NK-92 treated with Interleukin-12 subunit alpha and Interleukin-12 subunit beta, amount 100 ng/mL, for 24 hours (cell line): Measurements from ENCODE around the gene NCKAP5.

Source experiments
- DNase-seq: peaks from one replicate; lab custom pipeline; 2025; lab: John Stamatoyannopoulos, UW

NCKAP5 gene

DNA sequence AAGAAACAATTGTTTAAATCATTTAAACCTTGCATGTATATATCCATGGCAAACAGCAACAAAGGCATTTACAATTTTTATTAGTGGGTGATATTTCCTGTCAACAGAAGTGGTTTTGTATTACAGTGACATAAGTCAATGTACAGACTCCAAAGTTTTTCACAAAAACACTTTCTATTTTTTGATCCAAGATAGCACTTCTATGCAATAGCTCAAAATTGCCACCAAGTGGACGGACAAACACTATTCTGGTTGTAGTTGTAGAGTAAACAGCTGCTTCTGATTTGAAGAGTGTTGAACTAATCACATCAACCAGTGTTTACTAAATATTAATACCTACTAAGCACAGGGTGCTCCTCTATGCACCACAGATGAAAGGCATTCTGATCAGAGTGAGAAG, 421.4 kb downstream of the NCKAP5 start:
- DNase-seq, result no peak

DNA sequence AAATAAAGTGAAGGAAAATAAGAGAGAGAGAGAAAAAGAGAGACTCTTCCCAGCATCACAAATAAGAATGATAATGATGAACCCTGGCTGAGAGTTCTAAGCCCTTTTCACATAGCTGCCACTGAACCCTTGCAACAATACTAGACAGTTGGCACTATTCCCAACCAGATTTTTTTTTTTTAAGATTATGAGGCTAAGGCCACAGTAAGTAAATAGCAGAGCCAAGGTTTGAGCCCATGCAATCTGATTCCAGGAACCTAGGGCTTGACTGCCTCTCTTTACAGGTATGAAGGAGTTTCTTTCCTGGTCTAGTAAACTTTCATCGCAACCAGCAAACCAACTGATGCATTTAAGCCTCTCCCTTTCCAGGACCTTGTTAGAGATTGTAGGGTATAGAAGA, 424.6 kb downstream of the NCKAP5 start:
- no peak for DNase-seq

- DNase-seq, result no peak
Observed at GRCh38 chr2:133142087-133142486, 426.2 kb downstream of the NCKAP5 start.

DNA sequence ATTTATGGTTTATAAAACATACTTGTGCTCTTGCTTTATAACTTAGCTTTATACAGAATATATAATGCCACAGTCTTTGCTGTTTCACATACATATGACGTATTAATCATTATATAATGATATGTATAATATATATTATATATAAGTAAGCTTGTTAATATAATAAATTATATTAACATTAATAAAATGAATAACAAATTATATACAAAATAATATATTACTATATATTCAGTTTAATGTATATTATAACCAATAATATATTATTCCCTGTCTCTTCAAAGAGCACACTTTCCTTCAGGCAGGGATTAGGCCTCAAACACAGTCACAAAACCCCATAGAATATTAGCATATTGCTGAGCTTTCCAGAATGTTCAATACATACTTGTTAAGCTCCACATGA, 427.6 kb downstream of the NCKAP5 start:
- DNase-seq, result no peak

- DNase-seq, result no peak
Observed at GRCh38 chr2:133139847-133140533, 428.3 kb downstream of the NCKAP5 start.

- no peak for DNase-seq
Observed at GRCh38 chr2:133138693-133139092, 429.6 kb downstream of the NCKAP5 start.

- DNase-seq, result no peak
Observed at GRCh38 chr2:133135035-133135654, 433.1 kb downstream of the NCKAP5 start.

GRCh38 chr2:133130548-133131246, 437.6 kb downstream of the NCKAP5 start:
- no peak for DNase-seq

DNA sequence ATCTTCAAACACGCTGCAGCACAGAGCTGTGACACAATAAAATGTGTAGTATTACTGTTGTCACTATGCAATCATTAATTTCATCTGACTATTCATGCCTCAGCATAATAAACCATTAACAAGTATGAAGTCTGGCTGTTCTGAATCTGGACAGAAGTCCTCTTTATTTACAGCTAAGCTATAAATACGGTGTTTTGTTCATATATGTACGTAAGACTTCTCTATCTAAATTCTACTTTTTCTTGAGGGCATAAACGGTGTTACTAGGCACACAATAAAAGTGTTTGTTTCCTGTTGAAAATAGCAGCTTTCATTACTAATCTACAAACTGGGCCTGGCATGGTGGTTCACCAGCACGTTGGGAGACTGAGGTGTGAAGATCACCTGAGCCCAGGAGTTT, 443.8 kb downstream of the NCKAP5 start:
- no peak for DNase-seq

DNA sequence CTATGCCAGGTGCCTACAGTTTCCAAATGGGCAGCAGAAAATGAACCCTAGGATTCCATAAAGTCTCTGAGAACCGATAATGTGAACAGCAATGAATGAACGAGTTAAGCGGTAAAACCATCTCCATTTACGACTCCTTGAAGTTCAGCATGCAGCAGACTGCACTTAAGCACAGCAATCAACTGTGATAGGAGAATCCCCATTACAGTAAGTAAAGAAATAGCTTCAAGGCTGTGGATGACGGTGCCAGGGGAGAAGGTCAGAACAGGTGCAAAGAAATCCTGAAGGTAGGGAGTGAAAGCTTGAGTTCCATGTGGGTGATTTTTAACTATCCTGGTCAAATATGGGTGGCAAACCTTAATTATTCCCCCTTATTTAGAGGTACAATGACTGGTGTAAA, 444.4 kb downstream of the NCKAP5 start:
- no peak for DNase-seq

GRCh38 chr2:133123393-133123792, 444.9 kb downstream of the NCKAP5 start:
- DNase-seq, result no peak

DNA sequence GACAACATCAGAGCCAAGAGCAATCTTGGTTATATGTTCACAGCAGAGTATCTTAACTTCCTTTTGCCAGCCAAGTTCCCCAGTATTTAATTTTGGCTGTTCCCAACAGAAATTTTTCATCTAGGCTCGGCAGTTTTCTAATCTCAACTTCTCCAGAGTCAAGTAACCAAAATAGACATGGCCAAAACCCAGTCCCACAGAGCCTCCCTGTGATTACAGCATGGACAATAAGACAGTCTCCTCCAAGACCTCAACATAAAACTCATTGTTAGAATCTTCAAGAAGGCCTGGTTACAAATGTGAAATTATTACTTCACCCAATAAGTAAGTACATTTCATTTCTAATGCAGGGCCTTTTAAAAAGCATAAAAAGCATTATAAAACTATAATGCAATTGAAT, 445.7 kb downstream of the NCKAP5 start:
- no peak for DNase-seq

- no peak for DNase-seq
Observed at GRCh38 chr2:133120310-133120709, 448.0 kb downstream of the NCKAP5 start.

GRCh38 chr2:133110201-133110600, 458.1 kb downstream of the NCKAP5 start:
- no peak for DNase-seq

DNA sequence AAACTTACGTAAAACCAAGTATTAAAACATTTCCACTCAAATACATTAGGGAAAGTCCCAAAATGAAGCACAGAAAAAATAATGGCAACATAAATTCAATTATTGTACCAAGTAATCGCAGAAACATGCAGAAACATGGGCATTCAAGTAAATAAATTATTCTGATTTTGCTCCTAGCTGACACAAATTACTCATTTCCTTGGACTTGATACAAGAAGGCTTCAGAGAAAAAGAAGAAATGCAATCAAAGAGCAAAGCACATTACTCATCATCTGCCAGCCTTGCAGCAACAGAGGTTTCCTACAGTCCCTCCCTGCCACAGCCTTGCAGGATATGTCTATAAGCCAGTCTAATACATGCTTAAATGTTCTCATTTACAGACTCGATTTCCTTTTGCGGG, 458.5 kb downstream of the NCKAP5 start:
- DNase-seq, result no peak

DNA sequence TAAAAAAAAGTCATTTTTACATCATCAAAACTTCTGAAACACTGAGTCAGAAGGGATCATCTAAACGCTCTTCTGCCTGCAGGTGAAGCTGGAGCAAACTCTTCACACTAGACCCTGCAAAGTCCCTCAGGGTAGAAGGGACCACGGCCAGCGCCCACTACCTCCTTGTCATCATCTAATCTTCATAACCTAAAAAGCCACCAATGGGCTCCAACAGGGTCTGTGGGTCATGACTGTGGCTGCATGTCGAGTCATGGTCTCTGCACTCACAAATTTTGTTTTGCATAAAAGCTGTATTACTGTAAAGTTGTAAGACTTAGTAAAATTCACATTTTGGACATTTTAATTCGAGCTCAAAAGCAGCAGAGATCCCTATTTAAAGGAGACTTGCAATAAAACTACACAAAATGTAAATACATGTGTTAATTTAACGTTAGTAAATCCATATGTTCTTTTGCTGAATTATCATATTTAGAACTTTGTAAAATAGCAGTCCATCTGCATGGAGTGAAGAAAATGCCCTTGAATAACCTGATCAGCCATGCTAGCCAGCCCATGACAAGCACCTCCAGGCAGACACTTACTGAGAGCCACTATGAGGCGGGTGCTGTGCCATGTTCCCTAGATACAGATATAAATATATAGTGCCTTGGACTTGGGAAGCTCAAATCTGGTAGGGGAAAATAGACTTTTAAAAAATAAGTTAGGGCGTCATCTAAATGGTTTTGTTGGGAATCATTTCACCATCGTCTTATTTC, 461.0 kb downstream of the NCKAP5 start:
- no peak for DNase-seq

- DNase-seq, result no peak
Observed at GRCh38 chr2:133104871-133105270, 463.4 kb downstream of the NCKAP5 start.

GRCh38 chr2:133098787-133099186, 469.5 kb downstream of the NCKAP5 start:
- no peak for DNase-seq

DNA sequence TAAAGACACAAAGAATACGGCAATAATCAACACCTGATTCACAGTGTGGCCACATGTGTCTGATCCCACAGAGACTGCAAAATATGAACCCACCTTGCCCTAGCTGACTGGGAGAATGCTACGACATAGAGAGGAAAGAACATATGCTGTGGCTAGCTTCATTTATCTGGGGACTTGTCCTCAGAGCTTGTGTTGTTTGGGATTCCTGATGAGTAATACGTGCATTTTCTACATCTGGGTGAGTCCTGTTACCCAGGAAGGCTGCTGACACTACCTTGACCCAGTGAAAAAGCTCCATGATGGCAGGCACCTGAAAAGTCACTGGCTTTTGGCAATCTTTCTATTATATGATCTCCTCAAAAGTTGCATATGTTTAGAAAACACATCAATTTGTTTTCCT, 470.6 kb downstream of the NCKAP5 start:
- no peak for DNase-seq

- no peak for DNase-seq
Observed at GRCh38 chr2:133092571-133092970, 475.7 kb downstream of the NCKAP5 start.

DNA sequence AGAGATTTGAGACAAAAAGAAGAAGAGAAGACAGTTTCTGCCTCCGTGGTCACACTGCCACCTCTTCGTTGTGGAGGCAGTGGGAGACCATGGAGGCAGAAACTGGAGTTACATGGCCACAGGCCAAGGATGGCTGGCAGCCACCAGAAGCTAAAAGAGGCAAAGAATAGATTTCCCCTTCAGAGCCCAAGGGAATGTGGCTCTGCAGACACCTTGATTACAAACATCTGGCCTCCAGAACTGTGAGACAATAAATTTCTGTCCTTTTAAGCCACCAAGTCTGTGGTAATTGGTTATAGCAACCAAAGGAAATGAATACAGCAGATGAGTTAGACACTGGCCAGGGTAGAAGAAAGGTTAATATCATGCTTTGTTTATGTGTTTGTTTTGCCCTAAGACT, 477.9 kb downstream of the NCKAP5 start:
- no peak for DNase-seq

DNA sequence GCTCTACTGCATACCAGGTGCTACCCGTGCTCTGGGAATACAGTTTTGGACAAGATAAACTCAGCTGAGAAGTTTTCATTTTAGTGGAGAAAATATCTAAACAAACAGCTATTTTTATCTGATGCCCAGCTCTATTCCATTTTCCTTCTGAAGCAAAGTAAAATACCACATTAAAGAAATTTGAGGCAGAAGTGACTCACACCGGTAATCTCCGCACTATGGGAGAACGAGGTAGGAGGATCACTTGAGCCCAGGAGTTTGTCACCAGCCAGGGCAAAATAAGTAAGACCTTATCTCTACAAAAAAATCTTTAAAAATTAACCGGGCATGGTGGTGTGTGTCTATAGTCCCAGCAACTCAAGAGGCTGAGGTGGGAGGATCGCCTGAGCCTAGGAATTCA, 482.1 kb downstream of the NCKAP5 start:
- DNase-seq, result no peak

GRCh38 chr2:133085646-133086045, 482.6 kb downstream of the NCKAP5 start:
- no peak for DNase-seq
